Glomerular endothelial cell (primary cell): Measurements from ENCODE around the gene TECTA. TPM values are rescaled to one million over a fixed set of nuclear protein-coding genes. Genes with fewer than 3 reads are reported as not detected.

Experiments
- DNase-seq: peaks from one replicate; pipeline ENCODE4 v3.0.0-alpha.2; 2011; ENCODE audit warnings: low read depth, low spot score; ENCODE audit errors: extremely low read depth
- total RNA-seq: library from RNA; depleted of rRNA; stranded (reverse); fragments of >200 nt; gene quantifications from 2 replicates; pipeline ENCODE4 v1.2.3, GENCODE V29; 2015

The TECTA gene
- total RNA-seq: 0.64 and 3.2 TPM in 2 replicates

DNA sequence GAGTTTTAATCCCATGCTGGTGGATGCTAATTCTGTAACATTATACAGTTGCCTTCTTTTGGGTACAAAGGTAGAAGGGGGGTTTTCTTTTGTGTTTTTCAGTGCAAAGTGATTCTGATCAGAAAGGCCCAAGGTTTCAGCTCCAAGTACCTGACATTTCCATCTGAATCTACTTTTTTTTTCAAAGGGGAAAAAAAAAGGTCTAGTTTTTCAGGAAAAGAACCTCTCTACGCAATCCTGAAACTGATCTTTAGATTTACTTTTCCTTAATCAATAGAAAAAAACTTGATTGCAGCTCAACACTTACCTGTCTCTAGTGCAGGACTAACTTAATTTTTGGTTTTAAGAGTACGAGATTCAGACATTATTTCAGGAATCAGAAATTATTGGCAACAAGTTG lies at the start of gene TECTA:
TECTA (plus strand) TSS at position 301 of the 400 bp plus-strand sequence. CDS start 1,423 bp downstream, outside the sequence.
- no peak for DNase-seq

DNA sequence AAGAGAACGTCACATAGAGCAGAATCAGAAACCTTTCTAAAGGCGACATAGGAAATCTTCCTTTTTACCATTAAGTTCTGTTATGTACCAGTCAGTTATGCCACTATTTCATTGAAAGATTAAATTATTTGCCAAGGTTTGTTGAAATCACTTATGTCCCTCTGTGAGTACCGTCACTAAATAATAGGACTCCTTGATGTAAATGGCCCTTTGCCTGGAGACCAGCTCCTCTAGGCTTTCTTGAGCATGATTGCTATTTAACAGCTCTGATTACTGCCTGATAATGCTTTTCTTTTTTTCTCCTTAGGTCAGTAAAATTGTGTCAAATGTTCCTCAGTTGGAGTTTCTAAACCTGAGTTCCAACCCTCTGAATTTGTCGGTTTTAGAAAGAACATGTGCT lies 47.8 kb upstream of the TECTA start:
- DNase-seq: no peak

GRCh38 chr11:121054266-121054665 lies 46.8 kb upstream of the TECTA start:
- no peak for DNase-seq

DNA sequence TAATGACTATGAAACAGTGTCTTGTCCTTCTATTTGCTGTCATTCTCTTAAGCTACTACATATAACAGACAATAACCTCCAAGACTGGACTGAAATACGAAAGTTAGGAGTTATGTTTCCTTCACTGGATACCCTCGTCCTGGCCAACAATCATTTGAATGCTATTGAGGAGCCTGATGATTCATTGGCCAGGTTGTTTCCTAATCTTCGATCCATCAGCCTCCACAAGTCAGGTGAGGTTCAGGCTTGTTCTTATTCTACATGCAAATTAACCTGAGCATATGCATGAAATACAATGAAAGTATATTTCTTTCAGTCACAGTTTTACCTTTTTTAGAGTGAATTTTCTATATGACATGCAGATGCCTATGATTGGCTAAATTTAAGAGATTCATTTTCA lies 46.0 kb upstream of the TECTA start:
- DNase-seq: no peak

GRCh38 chr11:121057922-121058321 lies 43.1 kb upstream of the TECTA start:
- DNase-seq: no peak

DNA sequence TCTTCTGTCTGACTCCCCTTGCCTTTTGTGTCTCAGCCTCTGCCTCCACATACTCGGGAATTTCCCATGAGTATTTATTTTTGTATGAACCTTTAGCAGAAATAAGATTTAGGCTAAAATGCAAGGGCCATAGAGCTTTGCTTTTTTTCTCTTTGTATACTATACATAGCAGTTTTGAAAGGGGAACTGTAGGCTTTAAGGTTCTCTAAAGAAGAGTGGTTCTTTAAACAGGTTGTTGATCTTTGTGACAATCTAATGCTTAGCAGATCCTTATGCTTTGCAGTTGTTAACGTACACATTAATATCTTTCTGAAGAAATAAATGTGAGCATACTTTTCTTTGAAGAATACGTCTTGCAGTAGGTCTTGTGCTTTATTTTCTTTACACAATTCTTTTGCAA lies 42.1 kb upstream of the TECTA start:
- DNase-seq: no peak

DNA sequence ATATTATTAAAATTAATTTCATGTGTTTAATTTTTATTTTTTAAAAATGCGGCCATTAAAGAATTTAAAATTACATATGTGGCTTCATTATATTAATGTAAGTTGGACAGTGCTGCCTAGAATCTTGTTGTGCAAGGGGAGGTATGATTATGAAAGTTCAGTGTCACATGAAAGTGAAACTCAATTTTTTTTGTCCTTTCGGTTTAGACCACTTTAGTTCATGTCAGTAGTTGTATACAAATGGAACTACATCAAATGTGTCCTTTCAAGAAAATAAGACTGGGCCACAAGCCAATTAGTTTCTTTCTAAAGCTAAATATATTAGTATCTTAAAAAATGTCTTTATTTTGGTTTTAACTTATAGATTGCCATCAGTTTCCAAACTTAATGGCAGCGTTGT lies 41.4 kb upstream of the TECTA start:
- DNase-seq: no peak

- DNase-seq: no peak
These were observed 37.3 kb upstream of the TECTA start for GRCh38 chr11:121063728-121064127.

DNA sequence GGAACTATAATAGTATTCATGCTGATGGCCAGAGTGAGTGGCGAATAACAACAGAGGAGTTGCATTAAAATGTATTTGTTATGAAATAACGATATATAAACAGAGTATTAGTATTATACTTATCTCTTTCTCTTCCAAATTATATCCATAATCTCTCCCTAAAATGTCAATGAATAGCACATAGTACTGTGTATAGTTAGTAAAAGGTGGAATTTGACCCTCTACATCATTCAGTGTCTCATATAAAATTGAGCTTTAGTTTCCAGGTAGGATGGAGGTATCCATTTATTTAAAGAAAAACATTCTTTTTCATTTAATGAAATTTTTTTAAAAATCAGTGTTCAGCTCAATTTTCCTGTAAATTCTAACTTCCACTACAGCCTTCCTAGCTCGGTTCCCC lies 34.4 kb upstream of the TECTA start:
- no peak for DNase-seq

DNA sequence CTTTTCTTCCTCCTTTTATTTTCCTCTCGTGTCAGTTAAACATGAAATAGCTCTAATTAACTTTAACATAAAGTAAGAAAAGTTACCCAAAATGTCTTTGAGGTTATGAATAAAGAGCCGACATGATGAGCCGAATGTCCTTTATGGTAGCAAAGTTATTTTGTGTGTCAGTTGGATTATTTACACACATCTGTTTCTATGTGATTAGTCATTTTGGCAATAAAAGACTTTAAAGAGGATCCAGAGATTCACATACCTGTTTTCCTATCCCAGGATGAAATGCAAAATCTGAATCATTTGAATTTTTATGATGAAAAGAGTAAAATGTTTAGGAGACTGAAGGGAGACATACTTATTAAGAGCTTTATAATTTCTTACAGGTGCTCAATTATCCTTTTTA lies 34.0 kb upstream of the TECTA start:
- no peak for DNase-seq

GRCh38 chr11:121067453-121067852 lies 33.6 kb upstream of the TECTA start:
- no peak for DNase-seq

GRCh38 chr11:121067962-121068647 lies 32.9 kb upstream of the TECTA start:
- no peak for DNase-seq

GRCh38 chr11:121068787-121069186 lies 32.3 kb upstream of the TECTA start:
- no peak for DNase-seq

- no peak for DNase-seq
These were observed 29.8 kb upstream of the TECTA start for GRCh38 chr11:121070951-121071845.

GRCh38 chr11:121071846-121072450 lies 29.1 kb upstream of the TECTA start:
- DNase-seq: no peak

GRCh38 chr11:121081321-121081720 lies 19.7 kb upstream of the TECTA start:
- no peak for DNase-seq

DNA sequence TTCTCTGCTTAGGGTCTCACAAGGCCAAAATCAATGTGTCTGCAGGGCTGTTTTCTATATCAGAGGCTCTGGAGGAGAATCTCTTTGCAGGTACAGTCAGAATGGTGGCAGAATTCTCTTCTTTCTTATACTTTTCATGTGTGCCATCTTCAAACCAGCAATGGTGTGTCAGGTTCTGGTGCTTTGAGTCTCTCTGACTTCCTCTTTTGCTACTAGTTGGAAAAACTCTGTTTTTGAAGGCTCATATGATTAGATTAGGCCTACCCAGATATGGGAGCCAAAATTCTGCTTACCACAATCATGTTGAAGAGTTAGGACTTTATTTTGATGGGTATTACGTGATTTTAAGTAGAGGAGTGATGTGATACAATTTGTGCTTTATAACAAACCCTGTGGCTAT lies 18.8 kb upstream of the TECTA start:
- no peak for DNase-seq

- no peak for DNase-seq
These were observed 18.4 kb upstream of the TECTA start for GRCh38 chr11:121082670-121083069.

DNA sequence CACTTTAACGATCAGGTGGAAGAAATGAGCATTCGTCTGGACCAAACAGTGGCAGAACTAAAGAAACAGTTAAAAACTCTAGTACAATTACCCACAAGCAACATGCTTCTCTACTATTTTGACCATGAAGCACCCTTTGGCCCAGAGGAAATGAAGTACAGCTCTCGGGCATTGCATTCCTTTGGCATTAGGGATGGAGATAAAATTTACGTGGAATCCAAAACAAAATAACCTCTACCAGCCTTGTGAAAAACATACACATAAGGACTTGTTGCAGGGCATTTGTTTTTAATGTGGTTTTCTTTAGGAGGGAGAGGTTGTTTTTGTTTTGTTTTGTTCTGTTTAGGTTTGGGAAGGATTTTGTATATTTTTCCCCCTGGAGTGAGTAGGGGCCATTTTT lies 14.2 kb upstream of the TECTA start:
- no peak for DNase-seq

DNA sequence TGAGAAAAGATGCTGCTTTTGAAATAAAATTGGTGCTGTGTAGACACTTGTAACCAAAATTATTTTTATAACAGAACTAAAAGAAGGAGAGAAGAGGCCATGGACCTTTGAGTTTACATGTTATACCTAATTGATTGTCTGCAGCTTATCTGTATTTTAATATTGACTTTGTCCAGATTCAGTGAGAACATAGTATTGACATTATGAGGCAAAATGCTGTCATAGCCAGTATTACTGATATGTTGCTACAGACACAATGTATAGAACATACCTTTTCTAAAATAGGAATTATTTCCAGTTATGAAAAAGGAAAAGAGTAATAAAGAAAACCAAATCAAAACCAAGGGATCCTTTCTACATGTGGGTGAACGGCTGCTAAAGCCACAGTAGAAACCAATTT lies 11.5 kb upstream of the TECTA start:
- DNase-seq: no peak

DNA sequence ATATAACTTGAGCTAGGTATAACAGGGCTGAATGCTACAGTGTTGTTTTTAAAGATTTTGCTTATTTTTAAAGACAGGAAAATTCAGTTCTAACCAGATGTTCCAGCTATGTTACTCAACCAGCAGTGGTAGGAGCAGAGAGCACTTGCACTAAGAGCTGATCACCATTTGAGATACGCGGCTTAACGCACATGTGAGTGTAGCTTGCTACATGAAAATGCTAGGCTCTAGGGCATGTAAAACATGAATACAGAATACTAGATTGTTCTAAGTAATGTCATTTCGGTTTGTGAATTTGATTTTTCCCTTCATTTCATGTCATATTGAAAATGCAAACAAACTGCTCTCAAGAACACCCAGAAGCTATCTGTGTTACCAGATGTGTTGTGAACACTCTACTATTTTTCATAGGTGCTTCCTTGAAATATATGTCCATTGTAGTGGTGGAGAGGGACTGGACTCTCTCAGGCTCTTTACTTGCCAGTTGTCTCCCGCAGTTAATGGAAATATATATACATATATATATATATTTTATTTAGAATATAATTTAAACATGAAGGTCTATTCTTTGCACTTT lies 10.8 kb upstream of the TECTA start:
- DNase-seq: no peak
